ENCODE results near the gene SLC22A4. TPM values are rescaled to one million over a fixed set of nuclear protein-coding genes. Genes with fewer than 3 reads are reported as not detected.
A peak's percentile ranks its signal among the peaks of the same experiment; 100 is the strongest.

Gene SLC22A4
- 1 to 10 TPM; 1.3 to 4.5 (median 2.3) TPM for total RNA-seq

GRCh38 chr5:132293992-132294727 is at the start of gene SLC22A4:
SLC22A4 (plus strand) TSS chr5:132294394; CDS start chr5:132294617, 223 bp downstream.
- no peaks in the 10 kb centered on the region for H3K36me3 ChIP-seq
- peak; percentile 89 to 90 for DNase-seq (ENCODE audit: low spot score in 2 of 2)
- H3K27me3 ChIP-seq: no peaks in the 10 kb centered on the region
- peak within 1 kb of the TSS; percentile 95 to 100 for H3K27ac ChIP-seq
- peak within 1 kb of the TSS; percentile 53 to 82 (median 74) for H3K4me3 ChIP-seq
- intact Hi-C loops (cut with DNase I; ENCODE audit: low total_unique reads): loop anchor here (1.0 kb wide), 1 partner anchor 21 kb away; no protein-coding TSS in a partner anchor
- H3K9me3 ChIP-seq: no peaks in the 10 kb centered on the region
- peak; percentile 54 to 89 (median 83) for TF ChIP-seq POLR2AphosphoS5 (IDR thresholded peaks at IDR 0.05)
- TF ChIP-seq POLR2A (IDR thresholded peaks at IDR 0.05): peak; percentile 85
- TF ChIP-seq CTCF (IDR thresholded peaks at IDR 0.05): no peak
- H3K4me1 ChIP-seq: no peaks in the 10 kb centered on the region

GRCh38 chr5:132245593-132245992 is 48.6 kb upstream of the SLC22A4 start:
- intact Hi-C loops (cut with DNase I; ENCODE audit: low total_unique reads): no loop called here
- Histone ChIP-seq H3K4me1 (no peaks in the 10 kb centered on the region), H3K9me3 (peaks cover 12 to 15% of the 10 kb centered on the region in 2 donors), H3K36me3 (no peaks in the 10 kb centered on the region), H3K27me3 (no peaks in the 10 kb centered on the region), H3K4me3 (no peak overlapping the region), H3K27ac (no peak overlapping the region)
- DNase-seq (ENCODE audit: low spot score in 2 of 2): peak in 1 of 2 donors; percentile 12
- no peak for TF ChIP-seq CTCF (IDR thresholded peaks at IDR 0.05)
- TF ChIP-seq POLR2A (IDR thresholded peaks at IDR 0.05): no peak
- TF ChIP-seq POLR2AphosphoS5 (IDR thresholded peaks at IDR 0.05): no peak

GRCh38 chr5:132246806-132247205 is 47.4 kb upstream of the SLC22A4 start:
- H3K36me3 ChIP-seq: no peaks in the 10 kb centered on the region
- DNase-seq (ENCODE audit: low spot score in 2 of 2): no peak
- intact Hi-C loops (cut with DNase I; ENCODE audit: low total_unique reads): no loop called here
- peaks cover 12 to 15% of the 10 kb centered on the region in 2 donors for H3K9me3 ChIP-seq
- TF ChIP-seq POLR2AphosphoS5 (IDR thresholded peaks at IDR 0.05): no peak
- no peak for TF ChIP-seq CTCF (IDR thresholded peaks at IDR 0.05)
- TF ChIP-seq POLR2A (IDR thresholded peaks at IDR 0.05): no peak
- H3K27me3 ChIP-seq: no peaks in the 10 kb centered on the region
- H3K4me1 ChIP-seq: no peaks in the 10 kb centered on the region
- no peak overlapping the region for H3K27ac ChIP-seq
- no peak overlapping the region for H3K4me3 ChIP-seq

GRCh38 chr5:132250547-132250946 is 43.6 kb upstream of the SLC22A4 start:
- H3K4me3 ChIP-seq: no peak overlapping the region
- no peak overlapping the region for H3K27ac ChIP-seq
- no peaks in the 10 kb centered on the region for H3K36me3 ChIP-seq
- peak in 1 of 2 donors; percentile 2 for DNase-seq (ENCODE audit: low spot score in 2 of 2)
- peaks cover 4 to 15% of the 10 kb centered on the region in 2 donors for H3K9me3 ChIP-seq
- intact Hi-C loops (cut with DNase I; ENCODE audit: low total_unique reads): no loop called here
- TF ChIP-seq POLR2A (IDR thresholded peaks at IDR 0.05) (no peak), POLR2AphosphoS5 (IDR thresholded peaks at IDR 0.05) (no peak), CTCF (IDR thresholded peaks at IDR 0.05) (no peak)
- H3K4me1 ChIP-seq: peaks cover 0 to 7% of the 10 kb centered on the region in 2 donors
- no peaks in the 10 kb centered on the region for H3K27me3 ChIP-seq

- H3K9me3 ChIP-seq: peaks cover under 1 to 8% of the 10 kb centered on the region in 2 donors
- no peak overlapping the region for H3K27ac ChIP-seq
- TF ChIP-seq POLR2A (IDR thresholded peaks at IDR 0.05) (no peak), CTCF (IDR thresholded peaks at IDR 0.05) (no peak), POLR2AphosphoS5 (IDR thresholded peaks at IDR 0.05) (no peak)
- DNase-seq (ENCODE audit: low spot score in 2 of 2): peak in 1 of 2 donors; percentile 13
- H3K4me3 ChIP-seq: no peak overlapping the region
- H3K4me1 ChIP-seq: peaks cover 0 to 12% of the 10 kb centered on the region in 2 donors
- H3K36me3 ChIP-seq: no peaks in the 10 kb centered on the region
- intact Hi-C loops (cut with DNase I; ENCODE audit: low total_unique reads): no loop called here
- H3K27me3 ChIP-seq: no peaks in the 10 kb centered on the region
These were observed 42.9 kb upstream of the SLC22A4 start for GRCh38 chr5:132251220-132251725.
